HCT116 (cell line): ENCODE measurements around the gene LCN6. TPM values are rescaled to one million over a fixed set of nuclear protein-coding genes. Genes with fewer than 3 reads are reported as not detected.

Experiments
- ATAC-seq: fragments of 200-7000 bp; cut with Tn5 transposase; 2 replicates; pipeline ENCODE4 v1.9.1; 2020; ENCODE audit warnings: mild to moderate bottlenecking, moderate library complexity
- BruUV-seq: library from RNA; stranded (reverse); fragments of 400-500 nt; replicated peaks from 2 replicates; lab custom pipeline; 2021; lab: Mats Ljungman, UMichigan
- CTCF ChIA-PET: fragments of 300-600 bp; sonication (Branson Sonifier 250); formaldehyde crosslinking; loops from one replicate; lab custom pipeline; 2021; ENCODE audit warnings: antibody characterized with exemption; lab: Charles Lee
- POLR2A ChIA-PET: fragments of 300-600, 350-600 bp; sonication (Branson Sonifier 250); formaldehyde crosslinking; loops from one replicate; lab custom pipeline; 2021; ENCODE audit warnings: antibody characterized with exemption; lab: Charles Lee
- RAD21 ChIA-PET, 2 experiments: fragments of 300-600 bp; sonication (Branson Sonifier 250); formaldehyde crosslinking; loops; one replicate each; lab custom pipeline; 2023; ENCODE audit warnings: low total read pairs in 2 of 2; ENCODE audit not compliant: uncharacterized antibody in 2 of 2, unreplicated experiment in 2 of 2, low non-redundant PET in 1 of 2; lab: Charles Lee
- DNase-seq: peaks from one replicate; pipeline ENCODE4 v3.0.0-alpha.2; 2010; ENCODE audit warnings: low read depth, low spot score
- H2AFZ ChIP-seq: fragments of 200-600 bp; shearing (Covaris generic), sonication (generic); 2 replicates; pipeline ENCODE4 v1.6.1; 2017; ENCODE audit warnings: low read depth, mixed run types, mixed read lengths, antibody characterized with exemption, low read length; ENCODE audit not compliant: poor library complexity, severe bottlenecking
- H3K27ac ChIP-seq: 2 replicates; pipeline ENCODE4 v1.5.1; 2012; ENCODE audit warnings: low read depth, low read length
- H3K27me3 ChIP-seq: fragments of 200-600 bp; sonication (generic); 2 replicates; pipeline ENCODE4 v1.6.1; 2016; ENCODE audit warnings: mixed run types, low read length, mixed read lengths; ENCODE audit not compliant: insufficient read depth
- H3K36me3 ChIP-seq, 2 experiments: fragments of 200-500 bp in 1 of 2; fragments of 200-600 bp in 1 of 2; sonication (Bioruptor generic) in 1 of 2; sonication (generic) in 1 of 2; 2 replicates each; pipeline versions ENCODE4 v1.5.1 to v1.6.1; 2014 to 2016; ENCODE audit warnings: low read length in 2 of 2, inconsistent platforms in 1 of 2, mixed read lengths in 1 of 2, mixed run types in 1 of 2; ENCODE audit not compliant: insufficient read depth in 2 of 2, control insufficient read depth in 1 of 2
- H3K4me1 ChIP-seq, 2 experiments: fragments of 200-600 bp in 1 of 2; sonication (generic) in 1 of 2; 2 replicates each; pipeline versions ENCODE4 v1.5.1 to v1.6.1; 2012 to 2017; ENCODE audit warnings: low read length in 2 of 2, inconsistent platforms in 1 of 2, mild to moderate bottlenecking in 1 of 2, mixed read lengths in 1 of 2, mixed run types in 1 of 2, moderate library complexity in 1 of 2; ENCODE audit not compliant: insufficient read depth in 2 of 2, control insufficient read depth in 1 of 2
- H3K4me2 ChIP-seq: fragments of 200-600 bp; sonication (generic); 2 replicates; pipeline ENCODE4 v1.6.1; 2017; ENCODE audit warnings: mixed run types, low read length, mixed read lengths
- H3K4me3 ChIP-seq, 2 experiments: fragments of 200-600 bp in 1 of 2; sonication (generic) in 1 of 2; replicated peaks in 1 of 2; 2 replicates each; pipeline ENCODE4 v1.5.1; 2011 to 2016; ENCODE audit warnings: low read length in 2 of 2, control low read depth in 1 of 2, low read depth in 1 of 2, mild to moderate bottlenecking in 1 of 2, mixed read lengths in 1 of 2, mixed run types in 1 of 2
- H3K79me2 ChIP-seq: fragments of 200-600 bp; sonication (generic); 2 replicates; pipeline ENCODE4 v1.6.1; 2017; ENCODE audit warnings: mild to moderate bottlenecking, mixed run types, low read length, moderate library complexity, mixed read lengths; ENCODE audit not compliant: insufficient read depth
- H3K9ac ChIP-seq: fragments of 200-600 bp; sonication (generic); 2 replicates; pipeline ENCODE4 v1.6.1; 2016; ENCODE audit warnings: low read length, mixed read lengths
- H3K9me2 ChIP-seq: fragments of 200-600 bp; sonication (generic), shearing (Covaris generic); 2 replicates; pipeline ENCODE4 v1.6.1; 2017; ENCODE audit warnings: mixed run types, mild to moderate bottlenecking, moderate library complexity; ENCODE audit not compliant: insufficient read depth
- H3K9me3 ChIP-seq, 2 experiments: fragments of 200-500 bp in 1 of 2; fragments of 200-600 bp in 1 of 2; sonication (Bioruptor generic) in 1 of 2; sonication (generic) in 1 of 2; 2 replicates each; pipeline ENCODE4 v1.6.1; 2014 to 2017; ENCODE audit warnings: low read length in 2 of 2, mixed read lengths in 2 of 2, inconsistent platforms in 1 of 2, low read depth in 1 of 2, mild to moderate bottlenecking in 1 of 2, mixed run types in 1 of 2, moderate library complexity in 1 of 2; ENCODE audit not compliant: control insufficient read depth in 1 of 2, insufficient read depth in 1 of 2
- H4K20me1 ChIP-seq: fragments of 200-600 bp; sonication (generic), shearing (Covaris generic); 2 replicates; pipeline ENCODE4 v1.6.1; 2017; ENCODE audit warnings: mixed run types, mild to moderate bottlenecking, moderate library complexity; ENCODE audit not compliant: insufficient read depth
- ATF3 ChIP-seq: IDR thresholded peaks from 2 replicates; pipeline ENCODE4 v1.6.1; 2012
- CBX3 ChIP-seq: IDR thresholded peaks from 2 replicates; pipeline ENCODE4 v1.6.1; 2012; ENCODE audit warnings: low read depth
- CEBPB ChIP-seq: IDR thresholded peaks from 2 replicates; pipeline ENCODE4 v1.6.1; 2012; ENCODE audit warnings: low read depth
- CTCF ChIP-seq, 3 experiments: fragments of 200-600 bp in 1 of 3; sonication (generic) in 1 of 3; IDR thresholded peaks in 2 of 3; conservative IDR thresholded peaks in 1 of 3; 2 replicates each; pipeline ENCODE4 v1.5.1; 2012 to 2017; ENCODE audit warnings: low read depth in 2 of 3, low read length in 2 of 3, antibody characterized with exemption in 1 of 3, borderline replicate concordance in 1 of 3, control low read depth in 1 of 3, mild to moderate bottlenecking in 1 of 3, mixed read lengths in 1 of 3, mixed run types in 1 of 3, moderate library complexity in 1 of 3; ENCODE audit not compliant: insufficient read depth in 1 of 3
- EGR1 ChIP-seq: IDR thresholded peaks from 2 replicates; pipeline ENCODE4 v1.6.1; 2012; ENCODE audit warnings: low read depth
- ELF1 ChIP-seq: IDR thresholded peaks from 2 replicates; pipeline ENCODE4 v1.6.1; 2012; ENCODE audit warnings: low read depth, borderline replicate concordance
- EZH2 ChIP-seq: fragments of 200-600 bp; sonication (generic); IDR thresholded peaks from 2 replicates; pipeline ENCODE4 v1.6.1; 2017; ENCODE audit warnings: antibody characterized with exemption, mixed run types
- EZH2phosphoT487 ChIP-seq: fragments of 200-600 bp; IDR thresholded peaks from 2 replicates; pipeline ENCODE4 v1.6.1; 2018; ENCODE audit warnings: antibody characterized with exemption, borderline replicate concordance
- FOSL1 ChIP-seq: IDR thresholded peaks from 2 replicates; pipeline ENCODE4 v1.6.1; 2012; ENCODE audit warnings: low read depth
- JUND ChIP-seq: IDR thresholded peaks from 2 replicates; pipeline ENCODE4 v1.6.1; 2012
- POLR2A ChIP-seq: IDR thresholded peaks from 2 replicates; pipeline ENCODE4 v1.7.0; 2011; ENCODE audit warnings: borderline replicate concordance; ENCODE audit not compliant: insufficient read depth, insufficient read length; ENCODE audit errors: extremely low read depth
- POLR2AphosphoS5 ChIP-seq: IDR thresholded peaks from 2 replicates; pipeline ENCODE4 v1.6.1; 2011; ENCODE audit warnings: mild to moderate bottlenecking, low read depth, low read length, moderate library complexity
- RAD21 ChIP-seq: IDR thresholded peaks from 2 replicates; pipeline ENCODE4 v1.6.1; 2012; ENCODE audit warnings: low read depth, mild to moderate bottlenecking
- SIN3A ChIP-seq: IDR thresholded peaks from 2 replicates; pipeline ENCODE4 v1.6.1; 2012; ENCODE audit warnings: low read depth
- SRF ChIP-seq: IDR thresholded peaks from 2 replicates; pipeline ENCODE4 v1.6.1; 2012; ENCODE audit warnings: low read depth
- TCF7L2 ChIP-seq: IDR thresholded peaks from 2 replicates; pipeline ENCODE4 v1.7.0; 2011; ENCODE audit warnings: borderline replicate concordance, inconsistent platforms; ENCODE audit not compliant: insufficient read depth, insufficient read length; ENCODE audit errors: extremely low read depth
- ZBTB33 ChIP-seq: IDR thresholded peaks from 2 replicates; pipeline ENCODE4 v1.6.1; 2011; ENCODE audit warnings: mild to moderate bottlenecking, low read length, moderate library complexity; ENCODE audit not compliant: insufficient replicate concordance; ENCODE audit errors: extremely low read depth
- ZFX ChIP-seq: fragments of 450-650 bp; IDR thresholded peaks from 2 replicates; pipeline ENCODE4 v1.6.1; 2017
- ZNF274 ChIP-seq: fragments of 200-500 bp; sonication (Bioruptor generic); IDR thresholded peaks from 2 replicates; pipeline ENCODE4 v1.6.1; 2014; ENCODE audit warnings: mild to moderate bottlenecking, low read depth, low read length, inconsistent platforms
- intact Hi-C: fragments of 100-400 bp; cut with micrococcal nuclease; formaldehyde crosslinking; loops from 2 replicates; pipeline ENCODE4 v1.10.0; 2022
- total RNA-seq: library from RNA; stranded (reverse); gene quantifications from one replicate; pipeline ENCODE4 v1.2.1, GENCODE V29; 2021; ENCODE audit not compliant: unreplicated experiment
- TF ChIP-seq, protein P1 (sequence below): IDR thresholded peaks from 2 replicates; pipeline ENCODE4 v1.6.1; 2012; ENCODE audit warnings: low read depth
- TF ChIP-seq, protein P2 (sequence below): IDR thresholded peaks from 2 replicates; pipeline ENCODE4 v1.6.1; 2012

The LCN6 gene
- total RNA-seq, 1 experiment from 2014 or later: not detected

- H4K20me1 ChIP-seq: peaks cover 33% of the 10 kb centered on the region; the same call in 1 of the 2 replicates
- H3K9me3 ChIP-seq: no peaks in the 10 kb centered on the region
- no TSS peak for BruUV-seq
- DNase-seq: peak; percentile 60
- H3K27me3 ChIP-seq: no peaks in the 10 kb centered on the region
- peaks cover 58% of the 10 kb centered on the region for H3K79me2 ChIP-seq
- H3K4me3 ChIP-seq: peak overlapping the region; percentile 93 to 100
- H3K9me2 ChIP-seq: no peaks in the 10 kb centered on the region
- H3K27ac ChIP-seq: peak overlapping the region; percentile 97
- no peak overlapping the region for H2AFZ ChIP-seq
- ATAC-seq: peak; percentile 47
- peaks cover 19 to 44% of the 10 kb centered on the region in 2 experiments; a peak in 3 of 4 replicates for H3K36me3 ChIP-seq
- ChIA-PET POLR2A (interaction anchor here (1.0 to 1.7 kb wide), 5 partner anchors 9 to 34 kb away, joined by 3 to 10 read pairs (median 4); no protein-coding TSS in a partner anchor), CTCF (interaction anchor here (0.6 to 1.5 kb wide), 3 partner anchors 9 to 26 kb away, joined by 3 read pairs; no protein-coding TSS in a partner anchor), RAD21 (no interaction called here)
- intact Hi-C loops: no loop called here
- H3K4me2 ChIP-seq: peak overlapping the region; percentile 95
- peak overlapping the region; percentile 95 for H3K9ac ChIP-seq
- H3K4me1 ChIP-seq: peaks cover 13 to 48% of the 10 kb centered on the region in 2 experiments
- TF ChIP-seq CBX3 (no peak), POLR2A (peak; percentile 97), CEBPB (no peak), SRF (no peak), EZH2 (no peak), ATF3 (no peak), ZNF274 (no peak), ZBTB33 (peak; percentile 90), RAD21 (no peak), SIN3A (no peak), FOSL1 (no peak), EZH2phosphoT487 (no peak), TCF7L2 (peak; percentile 87), CTCF (IDR thresholded peaks at IDR 0.05 in 2 of 3, conservative IDR thresholded peaks at IDR 0.05 in 1 of 3; ENCODE audit: borderline replicate concordance in 1 of 3, insufficient read depth in 1 of 3, low read depth in 2 of 3, low read length in 2 of 3) (peak in 2 of 3 experiments; percentile 71 to 85; a peak in 4 of 6 replicates), ZFX (peak; percentile 74), ELF1 (no peak), EGR1 (no peak), JUND (no peak), POLR2AphosphoS5 (peak; percentile 100)
- TF ChIP-seq, protein P1, sequence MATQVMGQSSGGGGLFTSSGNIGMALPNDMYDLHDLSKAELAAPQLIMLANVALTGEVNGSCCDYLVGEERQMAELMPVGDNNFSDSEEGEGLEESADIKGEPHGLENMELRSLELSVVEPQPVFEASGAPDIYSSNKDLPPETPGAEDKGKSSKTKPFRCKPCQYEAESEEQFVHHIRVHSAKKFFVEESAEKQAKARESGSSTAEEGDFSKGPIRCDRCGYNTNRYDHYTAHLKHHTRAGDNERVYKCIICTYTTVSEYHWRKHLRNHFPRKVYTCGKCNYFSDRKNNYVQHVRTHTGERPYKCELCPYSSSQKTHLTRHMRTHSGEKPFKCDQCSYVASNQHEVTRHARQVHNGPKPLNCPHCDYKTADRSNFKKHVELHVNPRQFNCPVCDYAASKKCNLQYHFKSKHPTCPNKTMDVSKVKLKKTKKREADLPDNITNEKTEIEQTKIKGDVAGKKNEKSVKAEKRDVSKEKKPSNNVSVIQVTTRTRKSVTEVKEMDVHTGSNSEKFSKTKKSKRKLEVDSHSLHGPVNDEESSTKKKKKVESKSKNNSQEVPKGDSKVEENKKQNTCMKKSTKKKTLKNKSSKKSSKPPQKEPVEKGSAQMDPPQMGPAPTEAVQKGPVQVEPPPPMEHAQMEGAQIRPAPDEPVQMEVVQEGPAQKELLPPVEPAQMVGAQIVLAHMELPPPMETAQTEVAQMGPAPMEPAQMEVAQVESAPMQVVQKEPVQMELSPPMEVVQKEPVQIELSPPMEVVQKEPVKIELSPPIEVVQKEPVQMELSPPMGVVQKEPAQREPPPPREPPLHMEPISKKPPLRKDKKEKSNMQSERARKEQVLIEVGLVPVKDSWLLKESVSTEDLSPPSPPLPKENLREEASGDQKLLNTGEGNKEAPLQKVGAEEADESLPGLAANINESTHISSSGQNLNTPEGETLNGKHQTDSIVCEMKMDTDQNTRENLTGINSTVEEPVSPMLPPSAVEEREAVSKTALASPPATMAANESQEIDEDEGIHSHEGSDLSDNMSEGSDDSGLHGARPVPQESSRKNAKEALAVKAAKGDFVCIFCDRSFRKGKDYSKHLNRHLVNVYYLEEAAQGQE: no peak
- TF ChIP-seq, protein P2, sequence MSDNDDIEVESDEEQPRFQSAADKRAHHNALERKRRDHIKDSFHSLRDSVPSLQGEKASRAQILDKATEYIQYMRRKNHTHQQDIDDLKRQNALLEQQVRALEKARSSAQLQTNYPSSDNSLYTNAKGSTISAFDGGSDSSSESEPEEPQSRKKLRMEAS: no peak
These were observed 20.2 kb downstream of the LCN6 start for GRCh38 chr9:136728080-136728547.
